Stimulated activated memory B cell treated with anti-CD40 and anti-IgM and Interleukin-4, amounts not matched to agents 10 μg/mL and 1 μg/mL and 100 μg/mL, for 72 hours (primary cell): ENCODE measurements around the gene SRGAP2B.
A peak's percentile ranks its signal among the peaks of the same experiment; 100 is the strongest.
"Not testable (repeated sequence)": the region's sequence is repeated elsewhere in the genome, so short reads cannot be mapped to it uniquely, and the experiment has no call there.

Source experiments
- ATAC-seq: fragments of 150-1000 bp; cut with Tn5 transposase; 2 replicates; pipeline ENCODE4 v1.10.0; 2021
- H3K27ac Mint-ChIP-seq: one replicate; pipeline ENCODE4 v1.8.0; 2022; ENCODE audit warnings: mild to moderate bottlenecking, mixed read lengths
- H3K27me3 Mint-ChIP-seq: one replicate; pipeline ENCODE4 v1.8.0; 2022; ENCODE audit warnings: mixed read lengths
- H3K36me3 Mint-ChIP-seq: one replicate; pipeline ENCODE4 v1.8.0; 2022; ENCODE audit warnings: mixed read lengths
- H3K4me1 Mint-ChIP-seq: one replicate; pipeline ENCODE4 v1.8.0; 2022; ENCODE audit warnings: mixed read lengths
- H3K4me3 Mint-ChIP-seq: one replicate; pipeline ENCODE4 v1.8.0; 2022; ENCODE audit warnings: mild to moderate bottlenecking, moderate library complexity, mixed read lengths
- H3K9me3 Mint-ChIP-seq: one replicate; pipeline ENCODE4 v1.8.0; 2022; ENCODE audit warnings: mixed read lengths

SRGAP2B gene

DNA sequence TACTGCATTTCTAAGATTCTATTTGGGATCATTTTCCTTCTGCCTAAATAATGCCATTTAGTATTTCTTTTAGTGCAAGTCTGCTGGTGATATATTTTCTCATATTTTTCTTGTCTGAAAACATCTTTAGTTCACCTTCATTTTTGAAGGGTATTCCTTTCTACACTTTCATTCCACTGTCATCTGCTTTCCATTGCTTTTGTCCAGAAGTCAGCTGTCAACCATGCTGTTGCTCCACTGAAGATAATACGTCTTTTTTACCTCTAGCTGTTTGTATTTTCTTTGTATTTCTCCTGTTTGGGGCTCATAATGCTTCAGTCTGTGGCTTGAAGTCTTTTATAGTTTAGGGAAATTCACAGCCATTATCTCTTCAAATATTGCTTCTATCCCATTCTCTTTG lies 167.8 kb downstream of the SRGAP2B start:
- H3K4me1 Mint-ChIP-seq, H3K4me3 Mint-ChIP-seq, H3K9me3 Mint-ChIP-seq, ATAC-seq, H3K27ac Mint-ChIP-seq, H3K36me3 Mint-ChIP-seq, H3K27me3 Mint-ChIP-seq: not testable (repeated sequence)

DNA sequence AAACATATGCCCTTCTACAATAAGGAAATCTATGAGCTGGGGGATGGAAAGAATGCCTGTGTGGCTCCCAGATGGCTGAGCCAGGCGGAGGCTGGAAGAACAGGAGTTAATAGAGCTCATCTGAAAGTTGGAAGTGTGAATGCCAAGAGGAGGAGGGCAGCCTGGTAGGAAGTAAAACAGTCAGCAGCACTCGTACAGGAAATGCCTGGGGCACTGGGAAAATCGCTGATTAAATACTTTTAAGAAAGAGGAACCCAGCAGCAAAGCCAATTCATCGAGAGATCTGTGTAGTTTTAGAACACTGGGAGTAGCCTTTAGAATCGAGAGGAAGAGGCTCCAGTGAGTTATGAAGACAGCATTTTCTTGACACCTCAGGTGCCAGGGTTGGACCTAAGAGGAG lies 171.5 kb downstream of the SRGAP2B start:
- not testable (repeated sequence) for H3K27ac Mint-ChIP-seq, H3K4me3 Mint-ChIP-seq, H3K9me3 Mint-ChIP-seq, H3K27me3 Mint-ChIP-seq, H3K4me1 Mint-ChIP-seq, ATAC-seq, H3K36me3 Mint-ChIP-seq

DNA sequence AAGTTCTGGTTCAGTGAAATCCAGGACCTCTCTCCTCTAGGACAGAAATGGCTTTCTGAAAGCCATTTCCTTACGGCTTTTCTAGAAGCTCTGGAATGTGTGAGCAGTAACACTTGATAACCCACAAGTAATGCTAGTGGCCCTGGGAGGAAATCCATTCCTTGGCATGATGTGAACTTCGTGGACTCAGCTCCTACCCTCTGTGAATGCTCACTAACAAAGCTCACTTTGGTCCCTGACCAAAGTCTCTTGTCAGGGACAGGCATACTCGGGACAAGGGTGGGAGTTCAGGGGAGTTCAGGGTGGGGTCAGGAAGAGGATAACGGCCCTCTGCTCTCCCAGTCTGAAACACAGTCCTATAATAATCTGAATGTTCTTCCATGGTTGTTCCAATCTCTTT lies 172.3 kb downstream of the SRGAP2B start:
- not testable (repeated sequence) for ATAC-seq, H3K27ac Mint-ChIP-seq, H3K27me3 Mint-ChIP-seq, H3K9me3 Mint-ChIP-seq, H3K36me3 Mint-ChIP-seq, H3K4me3 Mint-ChIP-seq, H3K4me1 Mint-ChIP-seq

DNA sequence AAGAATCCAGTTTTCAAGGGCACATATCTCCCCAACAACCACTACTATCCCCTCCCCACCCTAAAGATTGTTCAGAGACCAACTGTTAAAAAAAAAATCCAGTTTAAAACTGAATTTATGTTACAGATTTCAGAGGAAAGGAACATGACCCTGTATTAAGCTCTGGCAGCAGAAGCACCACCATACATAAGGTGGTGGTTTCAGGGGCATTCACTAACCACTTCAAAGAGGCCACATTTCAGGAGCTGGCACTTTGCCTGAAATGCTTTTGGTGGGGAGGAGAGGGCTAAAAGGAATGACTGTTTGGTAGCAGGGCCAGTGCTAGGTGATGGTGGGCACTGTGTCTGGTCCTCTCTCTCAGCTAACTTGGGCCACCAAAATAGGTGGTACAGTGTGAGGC lies 176.0 kb downstream of the SRGAP2B start:
- H3K9me3 Mint-ChIP-seq, H3K4me3 Mint-ChIP-seq, H3K27me3 Mint-ChIP-seq, H3K4me1 Mint-ChIP-seq, H3K36me3 Mint-ChIP-seq, H3K27ac Mint-ChIP-seq, ATAC-seq: not testable (repeated sequence)

DNA sequence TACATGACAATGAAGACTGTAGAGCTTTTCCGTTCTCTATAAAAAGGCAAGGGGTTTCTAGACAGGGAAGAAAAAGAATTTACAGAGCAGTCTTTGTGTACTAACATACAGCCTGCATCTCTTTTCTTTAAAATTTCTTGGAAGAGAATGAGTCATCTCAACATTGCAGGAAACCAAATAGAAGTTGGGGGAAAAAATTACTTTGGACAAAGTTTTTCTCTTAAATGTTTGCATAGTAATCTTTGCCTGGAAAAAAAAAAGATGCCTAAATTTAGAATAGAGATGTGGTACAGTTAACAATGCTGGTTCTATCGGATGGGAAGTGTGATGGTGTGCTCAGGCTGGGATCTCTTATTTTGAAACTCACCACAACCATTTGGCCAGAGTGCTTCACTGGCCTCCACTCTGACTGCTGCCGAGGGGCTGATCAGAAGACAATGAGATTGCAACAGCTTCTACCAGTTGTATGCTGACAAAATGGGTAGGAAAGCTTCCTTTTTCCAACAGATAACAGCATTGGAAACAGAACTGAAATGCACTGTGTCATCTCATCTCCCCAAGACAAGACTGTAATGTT lies 177.0 kb downstream of the SRGAP2B start:
- ATAC-seq, H3K36me3 Mint-ChIP-seq, H3K27me3 Mint-ChIP-seq, H3K9me3 Mint-ChIP-seq, H3K27ac Mint-ChIP-seq, H3K4me3 Mint-ChIP-seq, H3K4me1 Mint-ChIP-seq: not testable (repeated sequence)

DNA sequence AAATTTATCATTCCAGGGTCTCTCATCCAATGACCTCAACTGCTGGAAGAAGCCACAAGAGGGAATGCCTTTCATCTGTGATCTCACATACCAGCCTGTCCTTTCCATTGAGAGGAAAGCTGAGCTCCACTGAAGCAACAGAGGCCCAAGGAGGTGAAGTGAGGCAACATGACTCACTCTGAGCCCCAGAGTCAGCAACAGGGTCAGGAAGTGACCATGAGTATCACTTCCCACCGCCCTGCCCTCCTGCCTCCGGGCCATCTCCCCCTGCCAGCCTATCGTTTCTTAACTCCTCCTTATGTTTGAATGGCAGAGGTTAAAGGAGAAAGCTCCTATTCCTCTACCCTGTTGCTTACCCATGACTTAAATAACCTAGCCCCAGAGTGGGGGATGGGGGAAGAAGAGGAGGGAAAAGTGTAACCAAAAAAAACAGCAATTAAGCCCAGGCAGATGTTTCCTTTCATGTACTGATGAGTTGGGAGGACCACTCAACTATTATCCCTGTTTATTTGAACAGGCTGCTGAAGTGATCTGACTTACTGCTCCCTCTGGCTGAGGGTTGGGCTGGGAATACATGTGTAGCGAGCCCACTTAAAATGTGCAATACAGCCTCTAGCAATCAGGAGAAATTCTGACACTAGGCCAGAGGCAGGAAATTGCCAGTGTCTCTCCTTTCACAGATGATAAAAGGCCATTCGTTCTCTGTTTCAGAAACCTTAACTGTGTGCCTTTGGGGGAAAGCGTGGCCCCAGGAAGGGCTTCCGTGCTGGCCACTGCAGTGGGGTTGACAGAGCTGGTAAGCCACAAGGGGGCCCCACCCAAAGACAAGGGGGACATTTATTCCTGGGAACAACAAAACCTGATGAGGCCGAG lies 177.7 kb downstream of the SRGAP2B start:
- H3K4me1 Mint-ChIP-seq, H3K4me3 Mint-ChIP-seq, H3K36me3 Mint-ChIP-seq, H3K9me3 Mint-ChIP-seq, H3K27me3 Mint-ChIP-seq, H3K27ac Mint-ChIP-seq: not testable (repeated sequence)
- peak; percentile 64 for ATAC-seq

DNA sequence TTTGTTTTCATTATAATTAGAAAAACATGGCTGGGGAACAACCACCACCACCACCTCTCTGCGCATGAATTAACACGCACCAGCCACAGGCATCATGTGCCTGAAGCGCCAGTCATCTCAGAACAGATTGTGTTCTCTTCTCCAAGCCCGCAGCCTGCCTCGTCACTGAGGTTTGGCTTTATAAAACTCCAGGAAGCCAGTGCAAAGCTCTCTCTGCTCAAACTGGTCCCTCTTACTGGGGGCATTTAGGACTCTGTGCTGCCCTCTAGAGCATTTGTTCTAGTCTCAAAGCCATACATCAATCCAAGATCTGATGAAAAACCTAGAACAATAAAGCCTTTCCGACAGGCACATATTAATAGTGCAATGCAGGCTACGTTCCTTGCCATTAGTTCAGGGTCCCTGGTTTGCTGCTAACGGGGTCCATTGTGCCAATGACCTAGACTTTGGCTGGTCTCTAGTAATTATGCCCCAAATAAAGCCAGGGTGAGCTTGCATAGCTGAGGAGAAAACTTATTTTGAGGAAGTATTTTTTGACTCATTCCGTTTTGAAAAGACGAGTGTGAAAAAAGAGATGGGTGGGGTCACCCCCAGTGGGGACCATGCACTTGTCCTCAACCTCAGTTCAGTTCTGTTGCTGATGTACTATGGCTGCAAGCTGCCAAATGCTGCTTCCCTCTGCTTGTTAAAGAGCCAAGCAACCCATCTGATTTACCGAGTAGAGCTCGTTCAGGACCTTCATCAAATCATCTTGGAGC lies 181.0 kb downstream of the SRGAP2B start:
- H3K4me3 Mint-ChIP-seq, H3K27ac Mint-ChIP-seq, H3K9me3 Mint-ChIP-seq, H3K36me3 Mint-ChIP-seq, H3K27me3 Mint-ChIP-seq, H3K4me1 Mint-ChIP-seq: not testable (repeated sequence)
- peak; percentile 83 for ATAC-seq

DNA sequence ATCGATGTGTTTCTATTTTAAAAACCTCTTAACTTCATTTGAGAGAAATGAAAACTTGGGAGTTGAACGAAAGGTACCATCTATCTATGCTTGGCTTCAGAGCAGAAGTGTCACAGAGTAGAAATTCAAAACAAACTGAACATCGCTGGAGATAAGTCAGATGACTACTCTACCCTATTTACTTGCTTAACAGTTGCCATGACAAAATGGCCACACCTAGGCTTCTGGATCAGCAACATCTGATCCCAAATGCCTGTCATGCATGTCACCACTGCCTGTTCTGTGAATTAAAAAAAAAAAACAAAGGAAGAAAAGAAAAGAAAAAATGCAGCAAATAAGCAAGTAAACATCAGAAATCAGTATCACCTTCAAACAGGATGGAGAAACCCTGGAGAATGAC lies 181.7 kb downstream of the SRGAP2B start:
- H3K9me3 Mint-ChIP-seq, H3K4me1 Mint-ChIP-seq, H3K36me3 Mint-ChIP-seq, ATAC-seq, H3K27me3 Mint-ChIP-seq, H3K4me3 Mint-ChIP-seq, H3K27ac Mint-ChIP-seq: not testable (repeated sequence)

DNA sequence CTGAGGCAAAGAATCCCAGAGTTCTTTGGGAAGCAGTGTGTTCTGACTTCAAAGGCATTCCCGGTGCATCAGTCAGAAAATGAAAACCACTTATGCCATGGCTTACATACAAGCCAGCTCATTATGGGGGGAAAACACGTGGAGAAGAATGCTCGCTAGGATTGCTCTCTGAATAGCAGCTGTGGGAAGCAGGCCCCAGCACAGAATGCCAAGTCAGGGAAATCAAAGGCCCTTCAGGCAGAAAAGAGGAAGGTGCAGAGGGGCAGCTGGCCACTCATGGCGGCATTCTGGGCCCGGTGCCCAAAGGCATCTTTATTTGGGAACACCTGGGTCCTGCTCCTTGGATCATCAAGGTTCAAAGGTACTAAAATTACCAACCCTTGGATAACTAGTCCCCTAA lies 184.4 kb downstream of the SRGAP2B start:
- not testable (repeated sequence) for H3K4me1 Mint-ChIP-seq, H3K36me3 Mint-ChIP-seq, H3K27me3 Mint-ChIP-seq, ATAC-seq, H3K9me3 Mint-ChIP-seq, H3K4me3 Mint-ChIP-seq, H3K27ac Mint-ChIP-seq

DNA sequence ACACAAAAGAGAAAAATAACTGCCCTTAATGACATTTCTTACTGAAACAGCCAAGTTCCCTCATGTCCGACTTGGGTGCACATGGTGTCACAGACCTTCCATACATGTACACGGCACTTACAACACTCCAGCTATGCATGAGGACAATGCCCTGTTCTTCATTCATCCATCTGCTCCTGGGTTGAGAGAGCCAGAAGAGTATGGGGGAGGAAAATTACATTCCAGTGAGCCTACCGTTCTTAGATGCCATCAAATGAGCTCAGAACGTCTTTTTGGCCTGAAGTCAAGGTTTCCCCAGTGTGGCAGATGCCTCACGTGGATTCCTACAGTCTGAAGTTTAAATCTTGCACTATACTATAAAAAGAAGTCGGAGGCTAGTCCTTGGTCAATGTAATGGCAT lies 194.3 kb downstream of the SRGAP2B start:
- not testable (repeated sequence) for H3K9me3 Mint-ChIP-seq, ATAC-seq, H3K27me3 Mint-ChIP-seq, H3K27ac Mint-ChIP-seq, H3K4me1 Mint-ChIP-seq, H3K36me3 Mint-ChIP-seq, H3K4me3 Mint-ChIP-seq

DNA sequence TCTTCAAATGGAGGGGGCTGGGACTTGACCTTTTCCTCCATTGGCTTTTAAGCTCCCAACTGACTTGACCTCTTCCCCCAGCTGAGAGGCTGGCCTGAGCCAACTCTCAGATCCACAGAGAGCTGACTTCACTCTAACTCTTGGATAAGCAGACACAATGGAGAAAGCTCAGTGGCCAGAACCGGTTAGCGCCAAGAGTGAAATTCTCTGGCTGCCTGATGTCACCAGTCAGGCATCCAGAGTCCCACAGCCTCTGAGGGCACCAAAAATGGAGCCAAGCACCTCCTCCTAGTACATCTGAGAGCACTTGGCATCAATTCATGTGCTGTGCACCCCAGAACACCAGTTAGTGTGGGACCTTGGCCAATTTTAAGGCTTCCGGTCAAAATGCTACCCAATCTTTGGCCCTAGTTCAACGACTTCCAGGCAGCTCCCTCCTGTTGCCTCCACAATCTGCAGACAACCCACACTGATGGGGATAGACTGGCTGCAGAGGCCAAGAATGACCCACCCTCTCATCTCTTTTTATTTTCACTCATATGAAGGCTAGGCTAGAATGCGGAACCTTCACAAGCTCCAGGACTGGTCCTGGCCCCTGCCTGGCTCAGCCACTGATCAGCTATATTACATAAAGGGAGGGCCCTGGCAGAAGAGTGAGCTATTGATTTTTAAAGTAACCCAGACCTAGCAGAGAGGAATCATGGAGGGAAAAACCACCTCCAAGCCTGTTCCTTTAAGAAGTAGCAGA lies 200.5 kb downstream of the SRGAP2B start:
- not testable (repeated sequence) for H3K36me3 Mint-ChIP-seq, H3K27ac Mint-ChIP-seq, H3K27me3 Mint-ChIP-seq, H3K4me3 Mint-ChIP-seq, ATAC-seq, H3K4me1 Mint-ChIP-seq, H3K9me3 Mint-ChIP-seq

DNA sequence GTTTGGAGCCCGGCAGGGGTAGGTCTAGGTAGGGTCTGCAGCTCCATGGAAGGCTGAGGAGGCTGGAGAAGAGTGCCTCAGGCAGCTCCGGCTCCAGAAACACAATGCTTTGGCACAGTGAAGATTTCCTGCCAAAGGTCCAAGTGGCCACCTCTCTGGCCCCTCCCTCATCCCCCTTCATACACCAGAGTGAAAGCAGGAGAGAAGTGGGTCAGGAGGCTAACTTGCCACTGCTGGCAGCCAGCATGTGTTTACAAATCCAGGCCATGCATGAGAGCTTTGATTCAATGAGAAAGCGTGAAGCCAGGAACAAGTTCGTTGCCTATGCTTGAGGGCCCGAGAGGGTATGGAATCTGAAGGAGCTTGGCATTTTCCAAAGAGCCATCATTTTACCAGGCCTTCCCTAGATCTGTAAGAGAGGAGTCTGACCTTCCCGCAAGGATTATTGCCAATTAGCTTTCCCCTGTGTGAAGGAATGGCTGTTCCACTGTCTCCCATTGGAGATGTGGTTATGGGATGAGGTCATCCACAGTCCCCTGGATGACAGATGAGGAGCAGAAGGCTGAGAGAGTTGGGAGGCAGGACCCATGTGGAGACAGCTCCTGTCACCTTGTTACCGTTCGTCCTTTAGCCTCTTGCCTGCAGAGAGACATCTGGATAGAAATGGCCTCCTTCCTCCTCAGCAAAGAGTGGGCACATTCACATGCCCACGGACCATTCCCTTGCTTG lies 201.3 kb downstream of the SRGAP2B start:
- H3K4me1 Mint-ChIP-seq, H3K27ac Mint-ChIP-seq, H3K9me3 Mint-ChIP-seq, H3K4me3 Mint-ChIP-seq, H3K36me3 Mint-ChIP-seq, ATAC-seq, H3K27me3 Mint-ChIP-seq: not testable (repeated sequence)

DNA sequence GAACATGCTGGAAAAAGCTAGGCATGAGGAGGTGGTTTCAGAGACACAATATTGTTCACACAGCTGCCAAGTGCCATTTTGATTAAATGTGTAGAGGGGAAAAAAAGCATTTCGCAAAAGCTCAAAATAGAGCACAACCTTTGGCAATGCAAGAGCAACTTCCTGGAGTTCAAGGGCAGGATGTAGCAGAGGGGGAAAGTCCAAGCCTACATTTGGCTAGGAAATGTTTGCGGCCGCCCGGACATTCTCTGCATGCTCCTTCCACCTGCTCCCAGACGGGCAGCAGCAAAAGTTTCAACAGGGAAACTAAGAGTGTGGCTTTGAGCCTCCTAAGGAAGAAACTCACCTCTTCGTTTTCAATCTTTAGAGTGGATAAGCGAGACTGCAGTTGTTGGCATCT lies 202.1 kb downstream of the SRGAP2B start:
- H3K27me3 Mint-ChIP-seq, H3K4me1 Mint-ChIP-seq, ATAC-seq, H3K36me3 Mint-ChIP-seq, H3K4me3 Mint-ChIP-seq, H3K27ac Mint-ChIP-seq, H3K9me3 Mint-ChIP-seq: not testable (repeated sequence)

DNA sequence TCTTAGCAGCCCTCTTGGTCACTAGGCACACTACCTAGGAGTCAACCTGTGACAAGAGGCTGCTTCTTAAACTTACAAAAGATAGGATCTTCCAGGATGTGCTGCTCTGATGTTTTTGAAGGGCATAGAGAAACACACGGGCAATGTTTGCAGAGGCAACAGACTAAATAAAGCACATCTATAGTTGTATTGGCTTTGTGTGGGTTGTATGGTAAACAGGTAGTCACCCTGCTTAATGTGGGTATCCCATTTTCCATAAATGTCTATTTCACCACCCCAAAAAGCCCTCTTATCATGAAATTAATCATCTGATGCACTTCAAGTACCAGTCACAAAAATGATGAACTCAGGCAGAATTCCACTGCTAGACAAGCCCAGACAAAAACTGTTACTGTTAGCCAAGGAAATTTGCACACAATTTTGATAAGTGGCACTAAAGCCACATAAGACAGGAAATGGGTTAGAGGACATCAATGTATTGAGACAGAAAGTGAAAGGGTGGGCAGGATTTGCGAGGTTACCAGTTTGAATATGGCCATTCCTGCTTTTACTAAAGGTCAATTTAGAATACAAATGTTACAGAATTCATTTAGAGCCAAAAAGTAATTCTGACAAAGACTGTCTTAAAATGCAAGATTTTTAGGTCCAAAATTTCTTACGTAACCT lies 205.5 kb downstream of the SRGAP2B start:
- not testable (repeated sequence) for H3K27ac Mint-ChIP-seq, H3K4me1 Mint-ChIP-seq, ATAC-seq, H3K9me3 Mint-ChIP-seq, H3K27me3 Mint-ChIP-seq, H3K4me3 Mint-ChIP-seq, H3K36me3 Mint-ChIP-seq

DNA sequence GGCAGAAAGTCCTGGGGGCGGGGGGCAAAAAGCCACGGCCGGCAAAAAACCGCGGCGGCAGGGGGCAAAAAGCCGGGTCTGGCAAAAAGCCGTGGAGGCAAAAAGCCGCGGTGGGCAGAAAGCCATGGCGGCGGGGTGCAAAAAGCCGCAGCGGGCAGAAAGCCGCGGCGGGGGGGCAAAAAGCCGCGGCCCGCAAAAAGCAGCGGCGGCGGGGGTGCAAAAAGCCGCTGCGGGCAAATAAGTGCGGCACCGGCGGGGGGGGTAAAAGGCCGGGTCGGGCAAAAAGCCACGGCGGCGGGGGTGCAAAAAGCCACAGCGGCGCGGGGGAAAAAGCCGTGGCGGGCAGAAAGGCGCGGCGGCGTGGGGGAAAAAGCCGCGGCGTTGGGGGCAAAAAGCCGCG lies 212.1 kb downstream of the SRGAP2B start:
- H3K27me3 Mint-ChIP-seq, H3K9me3 Mint-ChIP-seq, H3K4me1 Mint-ChIP-seq, H3K36me3 Mint-ChIP-seq, ATAC-seq, H3K27ac Mint-ChIP-seq: not testable (repeated sequence)
- H3K4me3 Mint-ChIP-seq = peak overlapping the region; percentile 66
